Activated CD4-positive, alpha-beta T cell treated with anti-CD3 and anti-CD28 coated beads, Interleukin-2, amount 50 U/mL, for 16 hours (primary cell): ENCODE results near the gene PRKAR1B.

Experiments used
- DNase-seq: peaks from one replicate; pipeline ENCODE4 v3.0.0-alpha.2; 2020

PRKAR1B gene

GRCh38 chr7:739983-740942 is 13.2 kb upstream of the PRKAR1B start:
- no peak for DNase-seq

DNA sequence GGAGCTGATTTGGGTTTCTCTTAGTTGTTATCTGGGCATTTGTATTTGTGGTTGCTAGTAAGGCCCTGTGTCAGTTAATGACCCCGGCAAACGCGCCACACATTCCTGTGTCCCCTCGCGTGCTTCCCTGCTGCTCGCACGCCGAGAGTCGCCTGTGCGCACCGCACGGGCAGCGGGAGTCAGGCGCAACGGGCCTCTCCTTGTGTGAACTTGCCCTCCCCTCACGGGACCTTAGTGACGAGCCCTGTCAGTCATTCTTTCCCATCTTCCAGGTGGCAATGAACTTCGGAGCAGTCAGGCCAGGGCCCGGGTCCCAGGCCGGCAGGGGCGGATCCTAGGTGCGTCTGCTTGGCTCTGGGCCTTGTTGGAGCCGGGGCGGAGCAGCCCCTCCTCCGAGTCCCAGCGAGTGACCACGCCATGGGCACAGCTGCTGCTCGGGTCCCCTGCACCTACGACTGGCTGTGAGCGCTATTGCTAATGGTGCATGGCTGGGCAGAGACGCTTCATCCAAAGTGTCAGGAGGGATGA is 12.4 kb upstream of the PRKAR1B start:
- DNase-seq, result no peak

GRCh38 chr7:738723-739454 is 11.8 kb upstream of the PRKAR1B start:
- DNase-seq, result no peak

DNA sequence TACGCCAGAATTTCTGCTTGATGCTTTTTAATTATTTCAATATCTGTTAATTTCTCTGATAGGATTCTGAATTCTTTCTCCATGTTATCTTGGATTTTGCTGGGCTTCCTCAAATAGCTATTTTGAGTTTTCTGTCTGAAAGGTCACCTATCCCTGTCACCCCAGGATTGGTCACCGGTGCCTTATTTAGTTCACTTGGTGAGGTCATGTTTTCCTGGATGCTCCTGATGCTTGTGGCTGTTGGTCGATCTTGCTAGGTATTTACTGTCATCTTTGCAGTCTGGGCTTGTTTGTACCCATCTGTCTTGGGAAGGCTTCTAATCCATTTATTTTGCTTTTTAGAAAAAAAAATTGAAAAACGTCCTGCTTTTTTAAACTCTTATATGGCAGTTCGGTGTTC is 11.2 kb upstream of the PRKAR1B start:
- no peak for DNase-seq

DNA sequence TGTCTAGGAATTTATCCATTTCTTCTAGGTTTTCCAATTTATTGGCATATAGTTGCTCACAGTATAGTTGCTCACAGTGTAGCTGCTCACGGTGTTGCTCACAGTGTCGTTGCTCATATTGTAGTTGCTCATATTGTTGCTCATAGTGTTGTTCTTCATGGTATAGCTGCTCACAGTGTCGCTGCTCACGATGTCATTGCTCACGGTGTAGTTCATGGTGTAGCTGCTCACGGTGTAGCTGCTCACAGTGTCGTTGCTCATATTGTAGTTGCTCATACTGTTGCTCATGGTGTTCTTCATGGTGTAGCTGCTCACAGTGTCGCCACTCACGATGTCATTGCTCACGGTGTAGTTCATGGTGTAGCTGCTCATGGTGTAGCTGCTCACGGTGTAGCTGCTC is 7.7 kb upstream of the PRKAR1B start:
- no peak for DNase-seq

GRCh38 chr7:734214-734613 is 7.1 kb upstream of the PRKAR1B start:
- DNase-seq, result no peak

GRCh38 chr7:732556-732955 is 5.5 kb upstream of the PRKAR1B start:
- DNase-seq, result no peak

- DNase-seq, result no peak
These were observed 5.0 kb upstream of the PRKAR1B start for GRCh38 chr7:732094-732541.

DNA sequence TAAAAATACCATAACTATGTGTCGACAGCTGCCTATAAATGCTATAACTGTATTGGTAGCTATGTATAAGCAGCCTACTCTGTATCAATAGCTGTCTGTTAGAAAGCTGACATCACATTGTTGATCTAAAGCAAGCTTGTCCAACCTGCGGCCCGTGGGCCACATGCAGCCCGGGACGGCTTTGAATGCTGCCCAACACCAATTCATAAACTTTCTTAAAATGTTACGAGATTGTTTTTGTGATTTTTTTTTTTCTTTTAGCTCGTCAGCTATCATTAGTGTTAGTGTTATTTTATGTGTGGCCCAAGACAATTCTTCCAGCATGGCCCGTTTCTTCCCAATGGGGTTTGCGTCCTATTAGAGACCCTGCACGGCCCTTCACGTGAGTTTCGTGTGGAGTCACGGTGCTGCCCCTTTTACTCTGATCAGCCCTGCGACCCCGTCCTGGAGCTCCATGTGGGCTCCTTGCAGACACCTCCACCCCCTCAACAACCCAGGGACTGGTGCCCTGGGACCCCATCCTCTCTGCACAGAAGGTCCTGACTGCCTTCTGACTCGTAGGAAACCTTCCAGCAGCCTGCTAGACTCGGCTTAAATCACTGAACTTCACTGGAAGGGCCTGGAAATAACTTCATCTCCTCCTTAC is 4.5 kb upstream of the PRKAR1B start:
- DNase-seq, result no peak

GRCh38 chr7:730501-731439 is 3.7 kb upstream of the PRKAR1B start:
- no peak for DNase-seq

GRCh38 chr7:729140-730000 is 2.3 kb upstream of the PRKAR1B start:
- DNase-seq, result no peak

GRCh38 chr7:728602-729001 is 1.5 kb upstream of the PRKAR1B start:
- no peak for DNase-seq

GRCh38 chr7:727806-728460 is 852 bp upstream of the PRKAR1B start:
- no peak for DNase-seq

- DNase-seq, result no peak
These were observed 302 bp downstream of the PRKAR1B start for GRCh38 chr7:726854-727103.

DNA sequence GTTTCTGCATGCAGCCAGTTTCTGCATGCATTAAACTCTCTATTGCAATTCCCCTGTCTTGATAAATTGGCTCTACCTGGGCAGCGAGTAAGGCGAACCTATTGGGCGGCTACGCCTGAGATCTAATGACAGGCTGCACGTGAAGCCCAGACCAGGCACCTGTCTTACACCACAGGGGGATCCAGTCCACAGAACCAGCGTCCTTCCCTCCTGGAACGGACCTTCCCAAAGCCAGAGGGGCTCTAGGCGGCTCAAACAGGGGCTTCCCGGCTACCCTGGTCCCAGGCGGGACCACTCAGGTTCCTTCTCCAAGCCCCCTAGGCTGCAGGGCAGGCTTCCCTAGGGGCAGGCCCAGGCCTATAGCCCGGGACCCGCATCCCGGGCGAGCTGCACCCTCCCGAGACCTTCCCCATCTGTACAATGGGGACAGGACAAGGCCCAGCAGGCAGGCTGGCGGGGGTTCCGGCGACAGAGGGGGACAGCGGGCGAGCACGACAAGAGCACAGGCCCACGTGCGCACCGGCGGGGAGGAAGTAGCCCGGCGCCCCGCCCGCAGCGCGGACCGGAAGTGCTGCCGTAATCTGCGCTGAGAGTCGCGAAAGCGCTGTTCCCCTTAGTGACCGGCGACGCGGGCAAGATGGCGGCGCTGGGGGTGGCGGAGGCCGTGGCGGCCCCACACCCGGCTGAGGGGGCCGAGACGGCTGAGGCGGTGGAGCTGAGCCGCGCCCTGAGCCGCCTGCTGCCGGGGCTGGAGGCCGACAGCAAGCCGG is 812 bp downstream of the PRKAR1B start, which contains the start of gene DNAAF5:
DNAAF5 (plus strand) TSS at position 616 of the 770 bp plus-strand sequence; CDS start at position 638, 22 bp downstream.
- DNase-seq, result peak; percentile 90

- no peak for DNase-seq
These were observed 1.7 kb downstream of the PRKAR1B start for GRCh38 chr7:725223-726005.

DNA sequence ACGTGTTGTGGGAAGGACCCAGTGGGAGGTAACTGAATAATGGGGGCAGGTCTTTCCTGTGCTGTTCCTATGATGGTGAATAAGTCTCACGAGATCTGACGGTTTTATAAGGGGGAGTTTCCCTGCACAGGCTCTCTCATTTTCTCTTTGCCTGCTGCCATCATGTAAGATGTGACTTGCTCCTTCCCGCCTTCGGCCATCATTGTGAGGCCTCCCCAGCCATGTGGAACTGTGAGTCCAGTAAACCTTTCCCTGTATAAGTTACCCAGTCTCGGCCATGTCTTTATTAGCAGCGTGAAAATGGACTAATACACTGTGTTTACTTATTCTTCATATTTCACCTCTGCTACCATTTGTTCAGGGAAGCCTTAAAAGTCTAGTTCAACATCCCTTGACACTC is 2.8 kb downstream of the PRKAR1B start:
- DNase-seq, result no peak

DNA sequence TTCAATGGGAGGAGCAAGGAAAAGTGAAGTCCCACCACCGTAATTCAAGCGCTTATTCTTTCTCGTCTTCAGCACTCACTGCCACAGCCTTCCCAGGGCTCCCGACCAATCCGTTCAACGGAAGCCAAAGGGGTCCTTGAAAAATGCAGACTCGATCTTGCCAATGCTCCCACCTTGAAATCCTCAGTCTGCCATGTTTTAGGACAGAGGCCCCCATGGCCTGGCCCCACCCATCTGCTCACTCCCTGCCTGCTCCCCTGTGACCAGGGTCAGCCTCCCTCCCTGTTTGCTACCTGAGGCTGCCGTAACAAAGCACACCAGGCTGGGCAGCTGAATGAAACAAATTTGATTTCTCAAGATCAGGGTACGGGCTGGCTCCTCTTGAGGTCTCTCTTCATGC is 3.5 kb downstream of the PRKAR1B start:
- no peak for DNase-seq
